A673 (cell line): ENCODE results near the gene CCDC39. TPM values are rescaled to one million over a fixed set of nuclear protein-coding genes. Genes with fewer than 3 reads are reported as not detected.
"Not testable (repeated sequence)": the region's sequence is repeated elsewhere in the genome, so short reads cannot be mapped to it uniquely, and the experiment has no call there.

ENCODE experiments used
- BruUV-seq: library from RNA; stranded (reverse); fragments of 400-500 nt; replicated peaks from 2 replicates; lab custom pipeline; 2021; lab: Mats Ljungman, UMichigan
- CTCF ChIA-PET: fragments of 300-600 bp; sonication (Branson Sonifier 250); formaldehyde crosslinking; loops from one replicate; lab custom pipeline; 2022; ENCODE audit warnings: antibody characterized with exemption; lab: Charles Lee
- POLR2A ChIA-PET: fragments of 300-600 bp; sonication (Branson Sonifier 250); formaldehyde crosslinking; loops from one replicate; lab custom pipeline; 2022; ENCODE audit warnings: antibody characterized with exemption; ENCODE audit not compliant: low non-redundant PET; lab: Charles Lee
- DNase-seq: peaks from one replicate; pipeline ENCODE4 v3.0.0-alpha.2; 2015; ENCODE audit warnings: low spot score
- H3K27ac ChIP-seq: fragments of 200-600 bp; sonication (generic); 2 replicates; pipeline ENCODE4 v1.5.1; 2016; ENCODE audit warnings: mixed run types, low read depth, mild to moderate bottlenecking, mixed read lengths, antibody characterized with exemption, low read length; ENCODE audit not compliant: poor library complexity, severe bottlenecking
- H3K27me3 ChIP-seq: fragments of 200-600 bp; sonication (generic); replicated peaks from 2 replicates; pipeline ENCODE4 v1.6.1; 2017; ENCODE audit warnings: mixed run types, low read depth, mild to moderate bottlenecking, mixed read lengths, antibody characterized with exemption, low read length; ENCODE audit not compliant: insufficient read depth, poor library complexity
- H3K36me3 ChIP-seq: fragments of 200-600 bp; sonication (generic); 2 replicates; pipeline ENCODE4 v1.6.1; 2016; ENCODE audit warnings: mixed run types, mild to moderate bottlenecking, mixed read lengths, antibody characterized with exemption, low read length; ENCODE audit not compliant: insufficient read depth, poor library complexity, severe bottlenecking
- H3K4me1 ChIP-seq: fragments of 200-600 bp; sonication (generic); 2 replicates; pipeline ENCODE4 v1.6.1; 2017; ENCODE audit warnings: mixed run types, mild to moderate bottlenecking, mixed read lengths, antibody characterized with exemption, low read length; ENCODE audit not compliant: insufficient read depth, poor library complexity, severe bottlenecking
- H3K4me3 ChIP-seq: fragments of 200-600 bp; sonication (generic); 2 replicates; pipeline ENCODE4 v1.5.1; 2016; ENCODE audit warnings: low read depth, mixed run types, mild to moderate bottlenecking, mixed read lengths, low read length; ENCODE audit not compliant: poor library complexity, severe bottlenecking
- H3K9me3 ChIP-seq: fragments of 200-600 bp; sonication (generic); 2 replicates; pipeline ENCODE4 v1.6.1; 2016; ENCODE audit warnings: mixed run types, low read depth, mild to moderate bottlenecking, mixed read lengths, antibody characterized with exemption, low read length; ENCODE audit not compliant: poor library complexity, severe bottlenecking
- CTCF ChIP-seq: fragments of 300-800, 200-600 bp; sonication (generic); conservative IDR thresholded peaks from 2 replicates; pipeline ENCODE4 v1.5.1; 2017; ENCODE audit warnings: low read depth, mild to moderate bottlenecking, antibody characterized with exemption, low read length, moderate library complexity, mixed read lengths
- EZH2 ChIP-seq: fragments of 200-600 bp; sonication (generic); IDR thresholded peaks from 2 replicates; pipeline ENCODE4 v1.6.1; 2017; ENCODE audit warnings: borderline replicate concordance, low read depth, mild to moderate bottlenecking, mixed read lengths, antibody characterized with exemption, low read length; ENCODE audit not compliant: poor library complexity, severe bottlenecking
- intact Hi-C: fragments of 100-400 bp; cut with micrococcal nuclease; formaldehyde crosslinking; loops from one replicate; pipeline ENCODE4 v1.10.0; 2022; ENCODE audit not compliant: unreplicated experiment
- total RNA-seq: library from RNA; stranded (reverse); gene quantifications from 2 replicates; pipeline ENCODE4 v1.2.3, GENCODE V29; 2021

The CCDC39 gene
- total RNA-seq, 1 experiment from 2014 or later = not detected

- intact Hi-C loops = no loop called here
- ChIA-PET CTCF (no interaction called here), POLR2A (no interaction called here)
- H3K27me3 ChIP-seq = peaks cover 5% of the 10 kb centered on the region
- H3K4me3 ChIP-seq = no peak overlapping the region
- H3K27ac ChIP-seq = no peak overlapping the region
- no TSS peak for BruUV-seq
- no peaks in the 10 kb centered on the region for H3K9me3 ChIP-seq
- DNase-seq = no peak
- no peak for TF ChIP-seq EZH2
- TF ChIP-seq CTCF = no peak
- no peaks in the 10 kb centered on the region for H3K4me1 ChIP-seq
- H3K36me3 ChIP-seq = no peaks in the 10 kb centered on the region
These were observed 52.4 kb downstream of the CCDC39 start for GRCh38 chr3:180626844-180627243.

GRCh38 chr3:180624714-180625113 is 54.6 kb downstream of the CCDC39 start:
- no TSS peak for BruUV-seq
- CTCF ChIA-PET = no interaction called here

GRCh38 chr3:180619723-180620122 is 59.6 kb downstream of the CCDC39 start:
- Histone ChIP-seq H3K4me1 (no peaks in the 10 kb centered on the region), H3K36me3 (no peaks in the 10 kb centered on the region), H3K27ac (no peak overlapping the region), H3K9me3 (no peaks in the 10 kb centered on the region), H3K27me3 (no peaks in the 10 kb centered on the region), H3K4me3 (no peak overlapping the region)
- BruUV-seq = no TSS peak
- intact Hi-C loops = no loop called here
- ChIA-PET CTCF (no interaction called here), POLR2A (no interaction called here)
- no peak for TF ChIP-seq EZH2
- no peak for TF ChIP-seq CTCF
- no peak for DNase-seq

More at GRCh38 chr3:180624714-180625113, 54.6 kb downstream of the CCDC39 start:
- no peak for TF ChIP-seq CTCF
- TF ChIP-seq EZH2 = no peak
- Histone ChIP-seq H3K4me3 (no peak overlapping the region), H3K36me3 (no peaks in the 10 kb centered on the region), H3K4me1 (no peaks in the 10 kb centered on the region), H3K9me3 (no peaks in the 10 kb centered on the region), H3K27ac (no peak overlapping the region), H3K27me3 (no peaks in the 10 kb centered on the region)
- DNase-seq = no peak
- intact Hi-C loops = no loop called here
- POLR2A ChIA-PET = no interaction called here

- intact Hi-C loops, H3K9me3 ChIP-seq, BruUV-seq, H3K27ac ChIP-seq, DNase-seq, H3K4me1 ChIP-seq, POLR2A ChIA-PET, H3K4me3 ChIP-seq, H3K27me3 ChIP-seq, CTCF ChIA-PET, H3K36me3 ChIP-seq: not testable (repeated sequence)
These were observed 60.7 kb downstream of the CCDC39 start for GRCh38 chr3:180618563-180618962.
